IMR-90 (cell line): Measurements from ENCODE around the gene MROH2B.

ENCODE experiments used
- BHLHE40 ChIP-seq: fragments of 150-350 bp; IDR thresholded peaks from 2 replicates; pipeline ENCODE4 v1.6.1; 2016; ENCODE audit warnings: mild to moderate bottlenecking, low read depth, low read length
- CTCF ChIP-seq: conservative IDR thresholded peaks from 2 replicates; pipeline ENCODE4 v1.5.1; 2012; ENCODE audit warnings: mild to moderate bottlenecking, low read depth, low read length, improper control_type of control experiment
- ELK1 ChIP-seq: fragments of 150-350 bp; IDR thresholded peaks from 2 replicates; pipeline ENCODE4 v1.6.1; 2016; ENCODE audit warnings: low read depth, mild to moderate bottlenecking, low read length, moderate library complexity, borderline replicate concordance
- POLR2A ChIP-seq: IDR thresholded peaks from 2 replicates; pipeline ENCODE4 v1.6.1; 2012; ENCODE audit warnings: mild to moderate bottlenecking, low read depth, low read length
- RAD21 ChIP-seq: IDR thresholded peaks from 2 replicates; pipeline ENCODE4 v1.6.1; 2012; ENCODE audit warnings: low read length, improper control_type of control experiment
- RCOR1 ChIP-seq: IDR thresholded peaks from 2 replicates; pipeline ENCODE4 v1.6.1; 2012; ENCODE audit warnings: mild to moderate bottlenecking, low read length, improper control_type of control experiment; ENCODE audit not compliant: insufficient replicate concordance
- SMC3 ChIP-seq: fragments of 150-350 bp; IDR thresholded peaks from 2 replicates; pipeline ENCODE4 v1.6.1; 2016; ENCODE audit warnings: low read depth, mild to moderate bottlenecking, antibody characterized with exemption, low read length, moderate library complexity

- TF ChIP-seq POLR2A (no peak), CTCF (no peak), RAD21 (no peak), BHLHE40 (no peak), ELK1 (no peak), SMC3 (no peak), RCOR1 (no peak)
Observed at GRCh38 chr5:40960037-40960436, 111.1 kb downstream of the MROH2B start.
